ENCODE data around the gene JSRP1. TPM values are rescaled to one million over a fixed set of nuclear protein-coding genes. Genes with fewer than 3 reads are reported as not detected.

JSRP1 gene
- total and polyA plus RNA-seq, 4 donors = 0.25 to 0.45 (median 0.39) TPM; not detected in 1

DNA sequence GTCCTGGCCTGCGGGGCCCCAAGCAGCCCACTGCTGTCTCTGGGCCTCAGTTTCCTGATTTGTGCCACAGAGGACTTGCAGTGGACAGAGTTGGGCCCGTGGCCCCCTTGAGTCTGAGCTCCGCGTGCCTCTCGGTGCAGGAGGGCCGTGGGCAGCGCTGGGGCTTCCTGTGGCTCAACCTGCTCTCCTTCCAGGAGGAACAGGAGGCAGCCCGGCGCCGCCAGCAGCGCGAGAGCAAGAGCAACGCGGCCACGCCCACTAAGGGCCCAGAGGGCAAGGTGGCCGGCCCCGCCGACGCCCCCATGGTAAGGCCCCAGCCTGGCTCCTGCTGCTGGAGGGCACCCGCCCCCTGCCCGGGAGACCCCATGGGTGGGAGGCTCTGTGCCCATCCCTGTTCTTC lies 46.0 kb downstream of the JSRP1 start (continued):
- TF ChIP-seq GABPA (IDR thresholded peaks at IDR 0.05 in 1 of 2, conservative IDR thresholded peaks at IDR 0.05 in 1 of 2) (no peak), FOXA1 (IDR thresholded peaks at IDR 0.05) (no peak)

- H3K9ac ChIP-seq (ENCODE audit: low read depth in 1 of 2, low read length in 2 of 2) = no peak overlapping the region
- 90% methylated on average over 17 of the region's 17 CpGs for WGBS
- no peaks in the 10 kb centered on the region for H3K9me3 ChIP-seq (ENCODE audit: control insufficient read depth in 4 of 4, low read length in 3 of 4)
- H3K36me3 ChIP-seq (ENCODE audit: control insufficient read depth in 4 of 4, insufficient read depth in 3 of 4, low read depth in 1 of 4, low read length in 3 of 4) = peaks cover 11 to 54% (median 17%) of the 10 kb centered on the region in 4 donors
- no peak for DNase-seq (ENCODE audit: low spot score)
- H3K4me3 ChIP-seq (ENCODE audit: low read depth in 1 of 3, low read length in 3 of 3) = no peak overlapping the region
- H3K27ac ChIP-seq (ENCODE audit: low read depth in 1 of 2, low read length in 2 of 2) = no peak overlapping the region
- H3K4me1 ChIP-seq (ENCODE audit: control insufficient read depth in 4 of 4, insufficient read depth in 4 of 4, low read length in 3 of 4) = peaks cover 0 to 1% (median 0%) of the 10 kb centered on the region in 4 donors
- no peaks in the 10 kb centered on the region for H3K27me3 ChIP-seq (ENCODE audit: control insufficient read depth in 4 of 4, insufficient read depth in 4 of 4, low read length in 3 of 4)
- TF ChIP-seq MAX (IDR thresholded peaks at IDR 0.05) (no peak), RAD21 (IDR thresholded peaks at IDR 0.05) (no peak), CTCF (IDR thresholded peaks at IDR 0.05; ENCODE audit: low read depth, low read length, missing input control) (no peak), ATF3 (IDR thresholded peaks at IDR 0.05) (no peak), GABPA (IDR thresholded peaks at IDR 0.05 in 1 of 2, conservative IDR thresholded peaks at IDR 0.05 in 1 of 2) (no peak), FOXA2 (IDR thresholded peaks at IDR 0.05) (no peak), TAF1 (conservative IDR thresholded peaks at IDR 0.05) (no peak), SP1 (IDR thresholded peaks at IDR 0.05) (no peak), FOXA1 (IDR thresholded peaks at IDR 0.05) (no peak), ZBTB33 (IDR thresholded peaks at IDR 0.05) (no peak), HNF4A (conservative IDR thresholded peaks at IDR 0.05) (no peak), JUND (IDR thresholded peaks at IDR 0.05) (no peak), EGR1 (IDR thresholded peaks at IDR 0.05; ENCODE audit: low read depth in 2 of 2) (no peak), RXRA (IDR thresholded peaks at IDR 0.05) (no peak), NR2F2 (IDR thresholded peaks at IDR 0.05) (no peak), HNF4G (IDR thresholded peaks at IDR 0.05) (no peak), YY1 (IDR thresholded peaks at IDR 0.05) (no peak)
- TF ChIP-seq, protein P1, sequence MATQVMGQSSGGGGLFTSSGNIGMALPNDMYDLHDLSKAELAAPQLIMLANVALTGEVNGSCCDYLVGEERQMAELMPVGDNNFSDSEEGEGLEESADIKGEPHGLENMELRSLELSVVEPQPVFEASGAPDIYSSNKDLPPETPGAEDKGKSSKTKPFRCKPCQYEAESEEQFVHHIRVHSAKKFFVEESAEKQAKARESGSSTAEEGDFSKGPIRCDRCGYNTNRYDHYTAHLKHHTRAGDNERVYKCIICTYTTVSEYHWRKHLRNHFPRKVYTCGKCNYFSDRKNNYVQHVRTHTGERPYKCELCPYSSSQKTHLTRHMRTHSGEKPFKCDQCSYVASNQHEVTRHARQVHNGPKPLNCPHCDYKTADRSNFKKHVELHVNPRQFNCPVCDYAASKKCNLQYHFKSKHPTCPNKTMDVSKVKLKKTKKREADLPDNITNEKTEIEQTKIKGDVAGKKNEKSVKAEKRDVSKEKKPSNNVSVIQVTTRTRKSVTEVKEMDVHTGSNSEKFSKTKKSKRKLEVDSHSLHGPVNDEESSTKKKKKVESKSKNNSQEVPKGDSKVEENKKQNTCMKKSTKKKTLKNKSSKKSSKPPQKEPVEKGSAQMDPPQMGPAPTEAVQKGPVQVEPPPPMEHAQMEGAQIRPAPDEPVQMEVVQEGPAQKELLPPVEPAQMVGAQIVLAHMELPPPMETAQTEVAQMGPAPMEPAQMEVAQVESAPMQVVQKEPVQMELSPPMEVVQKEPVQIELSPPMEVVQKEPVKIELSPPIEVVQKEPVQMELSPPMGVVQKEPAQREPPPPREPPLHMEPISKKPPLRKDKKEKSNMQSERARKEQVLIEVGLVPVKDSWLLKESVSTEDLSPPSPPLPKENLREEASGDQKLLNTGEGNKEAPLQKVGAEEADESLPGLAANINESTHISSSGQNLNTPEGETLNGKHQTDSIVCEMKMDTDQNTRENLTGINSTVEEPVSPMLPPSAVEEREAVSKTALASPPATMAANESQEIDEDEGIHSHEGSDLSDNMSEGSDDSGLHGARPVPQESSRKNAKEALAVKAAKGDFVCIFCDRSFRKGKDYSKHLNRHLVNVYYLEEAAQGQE (IDR thresholded peaks at IDR 0.05) = no peak
Measured at GRCh38 chr19:2209408-2209807, 46.8 kb downstream of the JSRP1 start.
